H9 (cell line): ENCODE results near the gene PRKCA. TPM values are rescaled to one million over a fixed set of nuclear protein-coding genes. Genes with fewer than 3 reads are reported as not detected.

Experiments
- DNase-seq: peaks from one replicate; pipeline ENCODE4 v3.0.0-alpha.2; 2017
- H2AFZ ChIP-seq: one replicate; pipeline ENCODE4 v1.6.1; 2013; ENCODE audit warnings: mild to moderate bottlenecking, low read length, control low read depth, moderate library complexity
- H2AK5ac ChIP-seq: 2 replicates; pipeline ENCODE4 v1.6.1; 2013; ENCODE audit warnings: low read length, control low read depth, mixed read lengths; ENCODE audit not compliant: insufficient read length
- H2BK120ac ChIP-seq: one replicate; pipeline ENCODE4 v1.6.1; 2013; ENCODE audit warnings: low read depth, mild to moderate bottlenecking, low read length, control low read depth, inconsistent platforms; ENCODE audit not compliant: poor library complexity, severe bottlenecking
- H2BK12ac ChIP-seq: 2 replicates; pipeline ENCODE4 v1.6.1; 2013; ENCODE audit warnings: low read length, control low read depth, mixed read lengths, low read depth; ENCODE audit not compliant: insufficient read length
- H2BK15ac ChIP-seq: 2 replicates; pipeline ENCODE4 v1.6.1; 2013; ENCODE audit warnings: low read depth, low read length, control low read depth
- H2BK20ac ChIP-seq: one replicate; pipeline ENCODE4 v1.6.1; 2013; ENCODE audit warnings: low read depth, mild to moderate bottlenecking, low read length, control low read depth, inconsistent platforms; ENCODE audit not compliant: poor library complexity, severe bottlenecking
- H2BK5ac ChIP-seq: 2 replicates; pipeline ENCODE4 v1.6.1; 2013; ENCODE audit warnings: low read length, control low read depth, mixed read lengths; ENCODE audit not compliant: insufficient read length
- H3K14ac ChIP-seq: 2 replicates; pipeline ENCODE4 v1.6.1; 2013; ENCODE audit warnings: low read length, control low read depth; ENCODE audit not compliant: insufficient read depth
- H3K18ac ChIP-seq: 2 replicates; pipeline ENCODE4 v1.6.1; 2013; ENCODE audit warnings: low read depth, mild to moderate bottlenecking, mixed read lengths, low read length, control low read depth; ENCODE audit not compliant: insufficient read length
- H3K23ac ChIP-seq: 2 replicates; pipeline ENCODE4 v1.6.1; 2013; ENCODE audit warnings: low read length, control low read depth, mixed read lengths, low read depth; ENCODE audit not compliant: insufficient read length
- H3K23me2 ChIP-seq: 2 replicates; pipeline ENCODE4 v1.6.1; 2013; ENCODE audit warnings: low read depth, mild to moderate bottlenecking, mixed read lengths, low read length, control low read depth; ENCODE audit not compliant: insufficient read length, poor library complexity, severe bottlenecking
- H3K27ac ChIP-seq: 2 replicates; pipeline ENCODE4 v1.5.1; 2013; ENCODE audit warnings: low read length, control low read depth, mixed read lengths, low read depth; ENCODE audit not compliant: insufficient read length
- H3K27me3 ChIP-seq: 2 replicates; pipeline ENCODE4 v1.6.1; 2013; ENCODE audit warnings: low read length, control low read depth, inconsistent platforms; ENCODE audit not compliant: insufficient read depth
- H3K4ac ChIP-seq: 2 replicates; pipeline ENCODE4 v1.6.1; 2013; ENCODE audit warnings: low read depth, mild to moderate bottlenecking, control low read depth, inconsistent platforms, low read length, moderate library complexity
- H3K4me1 ChIP-seq: 2 replicates; pipeline ENCODE4 v1.6.1; 2013; ENCODE audit warnings: low read length, control low read depth, inconsistent platforms; ENCODE audit not compliant: insufficient read depth
- H3K4me2 ChIP-seq: 2 replicates; pipeline ENCODE4 v1.6.1; 2013; ENCODE audit warnings: low read length, control low read depth, mixed read lengths; ENCODE audit not compliant: insufficient read length, insufficient read depth
- H3K56ac ChIP-seq: 2 replicates; pipeline ENCODE4 v1.6.1; 2013; ENCODE audit warnings: low read depth, mild to moderate bottlenecking, mixed read lengths, low read length, control low read depth; ENCODE audit not compliant: insufficient read length
- H3K79me1 ChIP-seq: 2 replicates; pipeline ENCODE4 v1.6.1; 2013; ENCODE audit warnings: low read depth, mild to moderate bottlenecking, moderate library complexity, low read length, control low read depth, inconsistent platforms; ENCODE audit not compliant: insufficient read depth, poor library complexity, severe bottlenecking
- H3K79me2 ChIP-seq: 2 replicates; pipeline ENCODE4 v1.6.1; 2013; ENCODE audit warnings: low read length, control low read depth, inconsistent platforms; ENCODE audit not compliant: insufficient read depth
- H3K9ac ChIP-seq: 2 replicates; pipeline ENCODE4 v1.6.1; 2013; ENCODE audit warnings: low read length, control low read depth, mixed read lengths; ENCODE audit not compliant: insufficient read length; ENCODE audit errors: extremely low read depth
- H3K9me3 ChIP-seq: one replicate; pipeline ENCODE4 v1.6.1; 2013; ENCODE audit warnings: low read depth, low read length, inconsistent platforms; ENCODE audit not compliant: control insufficient read depth
- H3T11ph ChIP-seq: one replicate; pipeline ENCODE4 v1.6.1; 2013; ENCODE audit warnings: mild to moderate bottlenecking, low read length, control low read depth, inconsistent platforms
- H4K20me1 ChIP-seq: one replicate; pipeline ENCODE4 v1.6.1; 2013; ENCODE audit not compliant: control insufficient read depth, insufficient read length, insufficient read depth
- H4K5ac ChIP-seq: 2 replicates; pipeline ENCODE4 v1.6.1; 2013; ENCODE audit warnings: low read depth, mild to moderate bottlenecking, mixed read lengths, low read length, control low read depth; ENCODE audit not compliant: insufficient read length
- H4K8ac ChIP-seq: replicated peaks from 2 replicates; pipeline ENCODE4 v1.6.1; 2013; ENCODE audit warnings: low read length, control low read depth, mixed read lengths, low read depth; ENCODE audit not compliant: insufficient read length
- H4K91ac ChIP-seq: 2 replicates; pipeline ENCODE4 v1.6.1; 2013; ENCODE audit warnings: low read depth, mild to moderate bottlenecking, moderate library complexity, mixed read lengths, low read length, control low read depth; ENCODE audit not compliant: insufficient read length
- H3K27ac Mint-ChIP-seq, 3 experiments: 2 replicates in 2 of 3; 3 replicates in 1 of 3; pipeline ENCODE4 v1.8.0; 2020 to 2021; ENCODE audit warnings: mixed read lengths in 3 of 3, mild to moderate bottlenecking in 1 of 3, moderate library complexity in 1 of 3
- H3K27me3 Mint-ChIP-seq: 2 replicates; pipeline ENCODE4 v1.8.0; 2021; ENCODE audit warnings: low read depth, mild to moderate bottlenecking, moderate library complexity, mixed read lengths
- H3K36me3 Mint-ChIP-seq, 3 experiments: 2 replicates in 2 of 3; 3 replicates in 1 of 3; pipeline ENCODE4 v1.8.0; 2020 to 2021; ENCODE audit warnings: low read depth in 3 of 3, mixed read lengths in 3 of 3; ENCODE audit not compliant: insufficient read depth in 1 of 3
- H3K4me1 Mint-ChIP-seq, 2 experiments: 2 replicates each; pipeline ENCODE4 v1.8.0; 2020; ENCODE audit warnings: mixed read lengths in 2 of 2
- H3K4me3 Mint-ChIP-seq, 2 experiments: 2 replicates in 1 of 2; 3 replicates in 1 of 2; pipeline ENCODE4 v1.8.0; 2020 to 2021; ENCODE audit warnings: mild to moderate bottlenecking in 2 of 2, mixed read lengths in 2 of 2, moderate library complexity in 1 of 2
- H3K9me3 Mint-ChIP-seq, 2 experiments: 2 replicates in 1 of 2; 3 replicates in 1 of 2; pipeline ENCODE4 v1.8.0; 2020; ENCODE audit warnings: mild to moderate bottlenecking in 2 of 2, mixed read lengths in 2 of 2, moderate library complexity in 1 of 2
- WGBS: extraction: QIAGEN DNeasy Blood & Tissue Kit; methylation state at CpG from one replicate; pipeline ENCODE4 v1.1.7; 2013; ENCODE audit warnings: missing lambda C conversion rate, low lambda C conversion rate, mixed read lengths; ENCODE audit not compliant: insufficient read length; ENCODE audit errors: extremely low coverage; 5-methylcytosine and 5-hydroxymethylcytosine counted together
- total RNA-seq: library from RNA; stranded (reverse); gene quantifications from 2 replicates; pipeline ENCODE4 v1.2.1, GENCODE V29; 2021
- TF ChIP-seq, protein P1 (sequence below): fragments of 200-600 bp; sonication (generic); conservative IDR thresholded peaks from 3 replicates; pipeline ENCODE4 v1.8.0; 2021; ENCODE audit warnings: antibody characterized with exemption, mild to moderate bottlenecking

PRKCA gene
- total RNA-seq, 1 experiment from 2014 or later, result 10.5 TPM

DNA sequence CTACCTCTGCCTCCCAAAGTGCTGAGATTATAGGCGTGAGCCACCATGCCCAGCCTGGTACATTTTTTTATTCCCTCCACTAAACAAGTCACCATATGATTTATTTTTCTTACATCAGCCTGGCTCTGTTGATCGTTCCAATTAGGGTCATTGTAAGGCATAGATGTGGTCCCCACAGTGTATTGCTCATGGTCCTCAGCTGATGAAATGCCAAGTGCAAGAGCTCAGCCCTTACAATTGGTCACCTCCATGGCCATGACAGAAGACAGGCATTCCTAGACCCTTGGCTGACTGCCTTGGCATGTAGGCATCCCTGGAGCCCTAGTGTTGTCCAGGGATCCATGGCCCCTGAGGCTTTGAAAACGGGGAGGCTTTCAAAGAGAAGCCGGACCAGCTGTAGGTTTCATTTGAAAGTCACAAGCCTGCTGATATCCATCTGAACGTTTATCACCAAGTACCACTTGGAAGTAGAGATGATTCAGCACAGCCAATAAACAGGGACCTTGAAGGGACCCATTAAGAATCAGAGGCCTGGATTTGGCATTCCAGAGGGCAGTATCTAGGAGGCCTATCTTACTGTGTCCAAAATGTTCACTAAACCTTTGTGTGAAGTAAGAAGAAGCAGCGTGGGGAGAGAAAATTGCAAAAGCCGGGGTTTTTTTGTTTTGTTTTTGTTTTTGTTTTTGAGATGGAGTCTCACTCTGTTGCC, 20.6 kb upstream of the PRKCA start:
- Histone ChIP-seq H3K27ac (no peak overlapping the region), H3K23me2 (no peaks in the 10 kb centered on the region), H3K18ac (no peak overlapping the region), H2BK15ac (no peak overlapping the region), H2BK20ac (no peak overlapping the region), H2BK120ac (no peak overlapping the region), H3K4me2 (no peak overlapping the region), H2AFZ (no peak overlapping the region), H4K8ac (no peak overlapping the region), H2BK12ac (no peak overlapping the region), H3K14ac (no peak overlapping the region), H2AK5ac (no peak overlapping the region), H3K27me3 (no peaks in the 10 kb centered on the region), H4K91ac (no peak overlapping the region), H3K79me2 (no peaks in the 10 kb centered on the region), H3K9me3 (no peaks in the 10 kb centered on the region), H3K56ac (no peak overlapping the region), H2BK5ac (no peak overlapping the region), H3K4me1 (no peaks in the 10 kb centered on the region), H4K5ac (no peak overlapping the region), H3K4ac (no peak overlapping the region), H4K20me1 (no peaks in the 10 kb centered on the region), H3K9ac (no peak overlapping the region), H3K23ac (no peak overlapping the region), H3K79me1 (no peaks in the 10 kb centered on the region), H3T11ph (no peak overlapping the region)
- TF ChIP-seq, protein P1, sequence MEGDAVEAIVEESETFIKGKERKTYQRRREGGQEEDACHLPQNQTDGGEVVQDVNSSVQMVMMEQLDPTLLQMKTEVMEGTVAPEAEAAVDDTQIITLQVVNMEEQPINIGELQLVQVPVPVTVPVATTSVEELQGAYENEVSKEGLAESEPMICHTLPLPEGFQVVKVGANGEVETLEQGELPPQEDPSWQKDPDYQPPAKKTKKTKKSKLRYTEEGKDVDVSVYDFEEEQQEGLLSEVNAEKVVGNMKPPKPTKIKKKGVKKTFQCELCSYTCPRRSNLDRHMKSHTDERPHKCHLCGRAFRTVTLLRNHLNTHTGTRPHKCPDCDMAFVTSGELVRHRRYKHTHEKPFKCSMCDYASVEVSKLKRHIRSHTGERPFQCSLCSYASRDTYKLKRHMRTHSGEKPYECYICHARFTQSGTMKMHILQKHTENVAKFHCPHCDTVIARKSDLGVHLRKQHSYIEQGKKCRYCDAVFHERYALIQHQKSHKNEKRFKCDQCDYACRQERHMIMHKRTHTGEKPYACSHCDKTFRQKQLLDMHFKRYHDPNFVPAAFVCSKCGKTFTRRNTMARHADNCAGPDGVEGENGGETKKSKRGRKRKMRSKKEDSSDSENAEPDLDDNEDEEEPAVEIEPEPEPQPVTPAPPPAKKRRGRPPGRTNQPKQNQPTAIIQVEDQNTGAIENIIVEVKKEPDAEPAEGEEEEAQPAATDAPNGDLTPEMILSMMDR, result no peak
- no peaks in the 10 kb centered on the region for H3K4me1 Mint-ChIP-seq
- H3K27me3 Mint-ChIP-seq, result no peaks in the 10 kb centered on the region
- no peak for DNase-seq
- no peak overlapping the region for H3K4me3 Mint-ChIP-seq
- no peaks in the 10 kb centered on the region for H3K9me3 Mint-ChIP-seq
- no peaks in the 10 kb centered on the region for H3K36me3 Mint-ChIP-seq
- no CpG with 5 or more reads among the region's 7 CpGs for WGBS
- no peak overlapping the region for H3K27ac Mint-ChIP-seq
